Stimulated activated CD8-positive, alpha-beta memory T cell treated with anti-CD3 and anti-CD28 coated beads, Interleukin-7, amount 100 ng/mL, for 24 hours (primary cell): Measurements from ENCODE around the gene FYB1.
"Not testable (repeated sequence)": the region's sequence is repeated elsewhere in the genome, so short reads cannot be mapped to it uniquely, and the experiment has no call there.

Source experiments
- DNase-seq: peaks from one replicate; pipeline ENCODE4 v3.0.0-alpha.2; 2020; ENCODE audit warnings: low read depth

FYB1 gene

GRCh38 chr5:39228596-39228995 lies 9.2 kb upstream of the FYB1 start:
- no peak for DNase-seq

GRCh38 chr5:39226558-39226957 lies 7.2 kb upstream of the FYB1 start:
- no peak for DNase-seq

- no peak for DNase-seq
Observed at GRCh38 chr5:39226100-39226451, 6.7 kb upstream of the FYB1 start.

- DNase-seq = no peak
Observed at GRCh38 chr5:39225405-39226099, 6.2 kb upstream of the FYB1 start.

GRCh38 chr5:39224196-39224761 lies 4.9 kb upstream of the FYB1 start:
- DNase-seq = no peak

- no peak for DNase-seq
Observed at GRCh38 chr5:39223565-39224156, 4.3 kb upstream of the FYB1 start.

GRCh38 chr5:39221671-39222070 lies 2.3 kb upstream of the FYB1 start:
- not testable (repeated sequence) for DNase-seq

- DNase-seq = no peak
Observed at GRCh38 chr5:39220280-39221030, 1.1 kb upstream of the FYB1 start.

GRCh38 chr5:39218482-39219402 lies 621 bp downstream of the FYB1 start:
- DNase-seq = no peak

GRCh38 chr5:39217365-39218281 lies 1.7 kb downstream of the FYB1 start:
- DNase-seq = no peak

- DNase-seq = no peak
Observed at GRCh38 chr5:39216631-39217030, 2.7 kb downstream of the FYB1 start.

- no peak for DNase-seq
Observed at GRCh38 chr5:39215857-39216256, 3.5 kb downstream of the FYB1 start.

GRCh38 chr5:39214912-39215709 lies 4.3 kb downstream of the FYB1 start:
- DNase-seq = no peak

GRCh38 chr5:39213447-39214207 lies 5.7 kb downstream of the FYB1 start:
- no peak for DNase-seq

GRCh38 chr5:39211773-39212172 lies 7.6 kb downstream of the FYB1 start:
- DNase-seq = no peak

- peak; percentile 46 for DNase-seq
Observed at GRCh38 chr5:39209924-39210323, 9.4 kb downstream of the FYB1 start.

- no peak for DNase-seq
Observed at GRCh38 chr5:39208471-39208870, 10.9 kb downstream of the FYB1 start.

GRCh38 chr5:39207345-39208045 lies 11.9 kb downstream of the FYB1 start:
- DNase-seq = no peak
